IMR-90 (cell line): ENCODE results near the gene CNPY2. TPM values are rescaled to one million over a fixed set of nuclear protein-coding genes. Genes with fewer than 3 reads are reported as not detected.

Source experiments
- ATAC-seq: fragments of 200-7000 bp; cut with Tn5 transposase; 2 replicates; pipeline ENCODE4 v1.9.1; 2020; ENCODE audit warnings: low read depth, mild to moderate bottlenecking, moderate library complexity
- BruUV-seq: library from RNA; stranded (reverse); fragments of 400-500 nt; replicated peaks from 2 replicates; lab custom pipeline; 2021; lab: Mats Ljungman, UMichigan
- CTCF ChIA-PET: fragments of 300-600 bp; formaldehyde crosslinking; extraction: SDS; loops from one replicate; lab custom pipeline; 2021; ENCODE audit warnings: antibody characterized with exemption; lab: Yijun Ruan, JAX
- POLR2A ChIA-PET: fragments of 300-600 bp; sonication (Branson Sonifier 250); formaldehyde crosslinking; loops from one replicate; lab custom pipeline; 2022; ENCODE audit warnings: antibody characterized with exemption; ENCODE audit not compliant: unreplicated experiment; lab: Charles Lee
- DNase-seq: peaks from one replicate; pipeline ENCODE4 v3.0.0; 2013
- H2AFZ ChIP-seq: replicated peaks from 2 replicates; pipeline ENCODE3; 2013; ENCODE audit warnings: low read length, mild to moderate bottlenecking; ENCODE audit not compliant: poor library complexity
- H2AK5ac ChIP-seq: 2 replicates; pipeline ENCODE4 v1.6.1; 2013; ENCODE audit warnings: low read depth, low read length, inconsistent platforms
- H2AK9ac ChIP-seq: replicated peaks from 2 replicates; pipeline ENCODE3; 2013; ENCODE audit warnings: mild to moderate bottlenecking, low read depth, low read length, moderate library complexity; ENCODE audit not compliant: poor library complexity
- H2BK120ac ChIP-seq: 2 replicates; pipeline ENCODE4 v1.6.1; 2013; ENCODE audit warnings: low read depth, low read length, inconsistent platforms
- H2BK15ac ChIP-seq: 3 replicates; pipeline ENCODE4 v1.6.1; 2013; ENCODE audit warnings: low read depth, low read length, inconsistent platforms
- H2BK20ac ChIP-seq: 2 replicates; pipeline ENCODE4 v1.6.1; 2013; ENCODE audit warnings: low read depth, mild to moderate bottlenecking, inconsistent platforms, low read length, moderate library complexity
- H2BK5ac ChIP-seq: 2 replicates; pipeline ENCODE4 v1.6.1; 2013; ENCODE audit warnings: mild to moderate bottlenecking, low read depth, low read length, inconsistent platforms; ENCODE audit not compliant: poor library complexity, severe bottlenecking
- H3K14ac ChIP-seq: replicated peaks from 2 replicates; pipeline ENCODE4 v1.6.1; 2013; ENCODE audit warnings: low read depth, low read length, inconsistent platforms
- H3K18ac ChIP-seq: 2 replicates; pipeline ENCODE4 v1.6.1; 2013; ENCODE audit warnings: low read depth, low read length, control low read depth
- H3K23ac ChIP-seq: 2 replicates; pipeline ENCODE4 v1.6.1; 2013; ENCODE audit warnings: low read depth, low read length, inconsistent platforms
- H3K27ac ChIP-seq: 2 replicates; pipeline ENCODE4 v1.5.1; 2013; ENCODE audit warnings: mild to moderate bottlenecking, control low read depth, low read length; ENCODE audit not compliant: insufficient read depth
- H3K27me3 ChIP-seq: 2 replicates; pipeline ENCODE4 v1.6.1; 2013; ENCODE audit warnings: low read length; ENCODE audit not compliant: control insufficient read depth, insufficient read depth
- H3K36me3 ChIP-seq: 2 replicates; pipeline ENCODE4 v1.6.1; 2013; ENCODE audit warnings: low read length, mixed read lengths; ENCODE audit not compliant: control insufficient read depth, insufficient read depth
- H3K4ac ChIP-seq: 2 replicates; pipeline ENCODE4 v1.6.1; 2013; ENCODE audit warnings: low read depth, low read length, inconsistent platforms
- H3K4me1 ChIP-seq: 2 replicates; pipeline ENCODE4 v1.6.1; 2013; ENCODE audit warnings: low read length, mixed read lengths; ENCODE audit not compliant: control insufficient read depth, insufficient read depth
- H3K4me2 ChIP-seq: 2 replicates; pipeline ENCODE4 v1.6.1; 2013; ENCODE audit warnings: low read depth, mild to moderate bottlenecking, control low read depth, low read length, moderate library complexity
- H3K4me3 ChIP-seq: 2 replicates; pipeline ENCODE4 v1.5.1; 2013; ENCODE audit warnings: low read depth, mild to moderate bottlenecking, control low read depth, low read length, moderate library complexity; ENCODE audit not compliant: insufficient read depth
- H3K56ac ChIP-seq: 2 replicates; pipeline ENCODE4 v1.6.1; 2013; ENCODE audit warnings: low read length, inconsistent platforms; ENCODE audit not compliant: insufficient read depth; ENCODE audit errors: extremely low read depth
- H3K79me1 ChIP-seq, 2 experiments: 2 replicates each; pipeline ENCODE4 v1.6.1; 2013; ENCODE audit warnings: low read length in 2 of 2, inconsistent platforms in 1 of 2, low read depth in 1 of 2
- H3K9ac ChIP-seq: 2 replicates; pipeline ENCODE4 v1.6.1; 2013; ENCODE audit warnings: low read depth, low read length, control low read depth
- H3K9me1 ChIP-seq: 2 replicates; pipeline ENCODE4 v1.6.1; 2013; ENCODE audit warnings: low read length, inconsistent platforms; ENCODE audit not compliant: insufficient read depth
- H3K9me3 ChIP-seq: 2 replicates; pipeline ENCODE4 v1.6.1; 2013; ENCODE audit warnings: low read length; ENCODE audit not compliant: control insufficient read depth, insufficient read depth
- H4K20me1 ChIP-seq: 2 replicates; pipeline ENCODE4 v1.6.1; 2013; ENCODE audit warnings: low read length, inconsistent platforms; ENCODE audit not compliant: insufficient read depth
- H4K5ac ChIP-seq: 2 replicates; pipeline ENCODE4 v1.6.1; 2013; ENCODE audit warnings: mild to moderate bottlenecking, low read depth, low read length, control low read depth
- H4K8ac ChIP-seq, 2 experiments: 2 replicates each; pipeline ENCODE4 v1.6.1; 2013; ENCODE audit warnings: low read depth in 2 of 2, low read length in 2 of 2, control low read depth in 1 of 2, inconsistent platforms in 1 of 2
- H4K91ac ChIP-seq: 2 replicates; pipeline ENCODE4 v1.6.1; 2013; ENCODE audit warnings: low read depth, low read length, inconsistent platforms; ENCODE audit not compliant: insufficient read depth
- BHLHE40 ChIP-seq: fragments of 150-350 bp; IDR thresholded peaks from 2 replicates; pipeline ENCODE4 v1.6.1; 2016; ENCODE audit warnings: mild to moderate bottlenecking, low read depth, low read length
- CEBPB ChIP-seq: IDR thresholded peaks from 2 replicates; pipeline ENCODE4 v1.6.1; 2012; ENCODE audit warnings: low read depth, low read length, improper control_type of control experiment
- CHD1 ChIP-seq: IDR thresholded peaks from 2 replicates; pipeline ENCODE4 v1.6.1; 2012; ENCODE audit warnings: low read depth, low read length, improper control_type of control experiment
- FOS ChIP-seq: fragments of 150-350 bp; IDR thresholded peaks from 2 replicates; pipeline ENCODE4 v1.6.1; 2016; ENCODE audit warnings: low read depth, low read length
- MAFK ChIP-seq: IDR thresholded peaks from 2 replicates; pipeline ENCODE4 v1.6.1; 2012; ENCODE audit warnings: low read depth, low read length, improper control_type of control experiment
- MAZ ChIP-seq: IDR thresholded peaks from 2 replicates; pipeline ENCODE4 v1.6.1; 2012; ENCODE audit warnings: low read depth, mild to moderate bottlenecking, low read length, improper control_type of control experiment, moderate library complexity, borderline replicate concordance
- MXI1 ChIP-seq: IDR thresholded peaks from 2 replicates; pipeline ENCODE4 v1.6.1; 2012; ENCODE audit warnings: low read depth, mild to moderate bottlenecking, low read length, moderate library complexity, borderline replicate concordance
- NFE2L2 ChIP-seq: fragments of 150-350 bp; IDR thresholded peaks from 2 replicates; pipeline ENCODE4 v1.6.1; 2016; ENCODE audit warnings: low read depth, mild to moderate bottlenecking, low read length
- POLR2A ChIP-seq: IDR thresholded peaks from 2 replicates; pipeline ENCODE4 v1.6.1; 2012; ENCODE audit warnings: mild to moderate bottlenecking, low read depth, low read length
- RAD21 ChIP-seq: IDR thresholded peaks from 2 replicates; pipeline ENCODE4 v1.6.1; 2012; ENCODE audit warnings: low read length, improper control_type of control experiment
- RCOR1 ChIP-seq: IDR thresholded peaks from 2 replicates; pipeline ENCODE4 v1.6.1; 2012; ENCODE audit warnings: mild to moderate bottlenecking, low read length, improper control_type of control experiment; ENCODE audit not compliant: insufficient replicate concordance
- RFX5 ChIP-seq: IDR thresholded peaks from 2 replicates; pipeline ENCODE4 v1.8.0; 2012; ENCODE audit warnings: low read depth, mild to moderate bottlenecking, low read length, moderate library complexity
- SMC3 ChIP-seq: fragments of 150-350 bp; IDR thresholded peaks from 2 replicates; pipeline ENCODE4 v1.6.1; 2016; ENCODE audit warnings: low read depth, mild to moderate bottlenecking, antibody characterized with exemption, low read length, moderate library complexity
- WGBS, 2 experiments: methylation state at CpG; one replicate each; pipeline versions ENCODE4 v1.1.5 to v1.1.7; 2013; ENCODE audit warnings: missing lambda C conversion rate in 2 of 2; ENCODE audit not compliant: insufficient read length in 1 of 2; ENCODE audit errors: extremely low coverage in 2 of 2; 5-methylcytosine and 5-hydroxymethylcytosine counted together
- dilution Hi-C: fragments of 300-500 bp; cut with HindIII; formaldehyde crosslinking; loops from one replicate; pipeline ENCODE4 v1.14.3; 2018; ENCODE audit warnings: low sequenced_read_pairs; ENCODE audit not compliant: unreplicated experiment
- in situ Hi-C: fragments of 300-500 bp; cut with MboI; formaldehyde crosslinking; loops from 3 replicates; pipeline ENCODE4 v1.14.3; 2019; ENCODE audit warnings: low sequenced_read_pairs, inconsistent platforms, mixed read lengths
- intact Hi-C: fragments of 100-400 bp; cut with micrococcal nuclease; formaldehyde crosslinking; loops from 2 replicates; pipeline ENCODE4 v1.10.0; 2022
- polyA plus RNA-seq, 3 experiments: library from polyadenylated mRNA; depleted of rRNA; stranded (reverse); fragments of >200 nt; gene quantifications; 2 replicates each; pipeline ENCODE4 v1.2.3, GENCODE V29; 2012; ENCODE audit warnings: low replicate concordance in 1 of 3
- total RNA-seq: library from RNA; depleted of rRNA; stranded (reverse); fragments of >200 nt; gene quantifications from 2 replicates; pipeline ENCODE4 v1.2.3, GENCODE V29; 2012
- TF ChIP-seq, protein P1 (sequence below): fragments of 150-350 bp; IDR thresholded peaks from 2 replicates; pipeline ENCODE4 v1.6.1; 2016; ENCODE audit warnings: low read depth, mild to moderate bottlenecking, low read length, moderate library complexity, borderline replicate concordance
- TF ChIP-seq, protein P2 (sequence below): conservative IDR thresholded peaks from 2 replicates; pipeline ENCODE4 v1.5.1; 2012; ENCODE audit warnings: mild to moderate bottlenecking, low read depth, low read length, improper control_type of control experiment
- TF ChIP-seq, protein P3 (sequence below): fragments of 150-350 bp; IDR thresholded peaks from 2 replicates; pipeline ENCODE4 v1.6.1; 2017; ENCODE audit warnings: mild to moderate bottlenecking, antibody characterized with exemption, low read length, low read depth

The CNPY2 gene
- total and polyA plus RNA-seq, 2 of the 4 experiments (the other 2 are of a cell fraction): 65.2 to 175 TPM

DNA sequence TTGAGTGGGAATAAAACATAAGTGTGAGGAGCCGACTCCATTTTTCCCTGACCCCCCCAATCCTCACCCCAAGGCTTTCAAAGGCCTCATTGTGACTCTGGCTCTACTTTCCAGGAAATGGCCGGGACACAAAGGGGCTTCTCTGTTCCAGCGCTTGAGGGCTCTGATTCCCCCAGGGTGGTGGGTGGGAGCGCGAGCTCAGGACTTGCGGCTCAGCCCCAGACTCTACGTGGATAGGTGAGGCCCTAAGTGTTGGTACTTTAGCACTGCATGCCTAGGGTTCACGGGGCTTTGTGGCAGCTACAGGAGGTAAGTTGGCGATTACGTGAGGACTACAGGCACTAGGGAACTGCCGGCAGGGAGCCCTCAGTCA, 553 bp downstream of the CNPY2 start:
- H3K4me3 ChIP-seq: peak overlapping the region; percentile 77
- H3K18ac ChIP-seq: no peak overlapping the region
- H3K4ac ChIP-seq: peak overlapping the region; percentile 99
- H2BK120ac ChIP-seq: no peak overlapping the region
- BruUV-seq: no TSS peak
- H2BK20ac ChIP-seq: no peak overlapping the region
- H4K5ac ChIP-seq: peak overlapping the region; percentile 81
- H3K14ac ChIP-seq: peak overlapping the region; percentile 78
- H3K79me1 ChIP-seq: peaks cover 11 to 30% of the 10 kb centered on the region in 2 experiments
- H3K56ac ChIP-seq: peak overlapping the region; percentile 90
- no peaks in the 10 kb centered on the region for H3K27me3 ChIP-seq
- POLR2A ChIA-PET: interaction anchor here (0.6 kb wide), 1 partner anchor 18 kb away, joined by 3 read pairs; the partner anchor contains the start of gene PAN2
- TF ChIP-seq POLR2A (no peak), CEBPB (no peak), RFX5 (no peak), FOS (no peak), CHD1 (no peak), RCOR1 (no peak), SMC3 (no peak), NFE2L2 (no peak), RAD21 (no peak), BHLHE40 (no peak), MAFK (no peak), MXI1 (no peak), MAZ (no peak)
- TF ChIP-seq, protein P1, sequence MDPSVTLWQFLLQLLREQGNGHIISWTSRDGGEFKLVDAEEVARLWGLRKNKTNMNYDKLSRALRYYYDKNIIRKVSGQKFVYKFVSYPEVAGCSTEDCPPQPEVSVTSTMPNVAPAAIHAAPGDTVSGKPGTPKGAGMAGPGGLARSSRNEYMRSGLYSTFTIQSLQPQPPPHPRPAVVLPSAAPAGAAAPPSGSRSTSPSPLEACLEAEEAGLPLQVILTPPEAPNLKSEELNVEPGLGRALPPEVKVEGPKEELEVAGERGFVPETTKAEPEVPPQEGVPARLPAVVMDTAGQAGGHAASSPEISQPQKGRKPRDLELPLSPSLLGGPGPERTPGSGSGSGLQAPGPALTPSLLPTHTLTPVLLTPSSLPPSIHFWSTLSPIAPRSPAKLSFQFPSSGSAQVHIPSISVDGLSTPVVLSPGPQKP: no peak
- TF ChIP-seq, protein P2, sequence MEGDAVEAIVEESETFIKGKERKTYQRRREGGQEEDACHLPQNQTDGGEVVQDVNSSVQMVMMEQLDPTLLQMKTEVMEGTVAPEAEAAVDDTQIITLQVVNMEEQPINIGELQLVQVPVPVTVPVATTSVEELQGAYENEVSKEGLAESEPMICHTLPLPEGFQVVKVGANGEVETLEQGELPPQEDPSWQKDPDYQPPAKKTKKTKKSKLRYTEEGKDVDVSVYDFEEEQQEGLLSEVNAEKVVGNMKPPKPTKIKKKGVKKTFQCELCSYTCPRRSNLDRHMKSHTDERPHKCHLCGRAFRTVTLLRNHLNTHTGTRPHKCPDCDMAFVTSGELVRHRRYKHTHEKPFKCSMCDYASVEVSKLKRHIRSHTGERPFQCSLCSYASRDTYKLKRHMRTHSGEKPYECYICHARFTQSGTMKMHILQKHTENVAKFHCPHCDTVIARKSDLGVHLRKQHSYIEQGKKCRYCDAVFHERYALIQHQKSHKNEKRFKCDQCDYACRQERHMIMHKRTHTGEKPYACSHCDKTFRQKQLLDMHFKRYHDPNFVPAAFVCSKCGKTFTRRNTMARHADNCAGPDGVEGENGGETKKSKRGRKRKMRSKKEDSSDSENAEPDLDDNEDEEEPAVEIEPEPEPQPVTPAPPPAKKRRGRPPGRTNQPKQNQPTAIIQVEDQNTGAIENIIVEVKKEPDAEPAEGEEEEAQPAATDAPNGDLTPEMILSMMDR: no peak
- TF ChIP-seq, protein P3, sequence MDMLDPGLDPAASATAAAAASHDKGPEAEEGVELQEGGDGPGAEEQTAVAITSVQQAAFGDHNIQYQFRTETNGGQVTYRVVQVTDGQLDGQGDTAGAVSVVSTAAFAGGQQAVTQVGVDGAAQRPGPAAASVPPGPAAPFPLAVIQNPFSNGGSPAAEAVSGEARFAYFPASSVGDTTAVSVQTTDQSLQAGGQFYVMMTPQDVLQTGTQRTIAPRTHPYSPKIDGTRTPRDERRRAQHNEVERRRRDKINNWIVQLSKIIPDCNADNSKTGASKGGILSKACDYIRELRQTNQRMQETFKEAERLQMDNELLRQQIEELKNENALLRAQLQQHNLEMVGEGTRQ: no peak
- no peak for DNase-seq
- H2BK15ac ChIP-seq: no peak overlapping the region
- peak overlapping the region; percentile 12 for H4K91ac ChIP-seq
- no peaks in the 10 kb centered on the region for H3K9me1 ChIP-seq
- H2AK5ac ChIP-seq: peak overlapping the region; percentile 63
- H3K36me3 ChIP-seq: peaks cover 18% of the 10 kb centered on the region
- peak overlapping the region; percentile 95 for H3K4me2 ChIP-seq
- H3K4me1 ChIP-seq: peaks cover 4% of the 10 kb centered on the region
- CTCF ChIA-PET: no interaction called here
- H4K20me1 ChIP-seq: no peaks in the 10 kb centered on the region
- peak overlapping the region; percentile 97 for H3K9ac ChIP-seq
- intact Hi-C loops: loop anchor here (5.0 kb wide), 1 partner anchor 147 kb away; no protein-coding TSS in a partner anchor
- H2AFZ ChIP-seq: peak overlapping the region; percentile 98
- H3K9me3 ChIP-seq: no peaks in the 10 kb centered on the region
- in situ Hi-C loops: no loop called here
- H4K8ac ChIP-seq: peak overlapping the region; percentile 93 to 100
- H2AK9ac ChIP-seq: peak overlapping the region; percentile 87
- WGBS, 2 experiments: no CpG with 5 or more reads among the region's 11 CpGs
- dilution Hi-C loops: no loop called here
- peak overlapping the region; percentile 95 for H2BK5ac ChIP-seq
- H3K27ac ChIP-seq: peak overlapping the region; percentile 97
- peak overlapping the region; percentile 85 for H3K23ac ChIP-seq
- ATAC-seq: no peak; the same call in 1 of the 2 replicates
